Fibroblast of pulmonary artery (primary cell): Measurements from ENCODE around the gene ARMC2.
A peak's percentile ranks its signal among the peaks of the same experiment; 100 is the strongest.
"Not testable (repeated sequence)": the region's sequence is repeated elsewhere in the genome, so short reads cannot be mapped to it uniquely, and the experiment has no call there.

Source experiments
- DNase-seq: peaks from one replicate; pipeline ENCODE4 v3.0.0-alpha.2; 2010; ENCODE audit warnings: low read depth
- H3K4me3 ChIP-seq: replicated peaks from 2 replicates; pipeline ENCODE4 v1.5.1; 2011; ENCODE audit warnings: low read depth, mild to moderate bottlenecking, control low read depth, low read length, moderate library complexity
- CTCF ChIP-seq: IDR thresholded peaks from 2 replicates; pipeline ENCODE4 v1.5.1; 2011; ENCODE audit warnings: mild to moderate bottlenecking, control low read depth, low read length, inconsistent platforms; ENCODE audit errors: missing control alignments

Gene ARMC2

GRCh38 chr6:108810057-108810643 lies 38.1 kb upstream of the ARMC2 start:
- TF ChIP-seq CTCF: no peak
- no peak for DNase-seq
- H3K4me3 ChIP-seq: no peak overlapping the region

DNA sequence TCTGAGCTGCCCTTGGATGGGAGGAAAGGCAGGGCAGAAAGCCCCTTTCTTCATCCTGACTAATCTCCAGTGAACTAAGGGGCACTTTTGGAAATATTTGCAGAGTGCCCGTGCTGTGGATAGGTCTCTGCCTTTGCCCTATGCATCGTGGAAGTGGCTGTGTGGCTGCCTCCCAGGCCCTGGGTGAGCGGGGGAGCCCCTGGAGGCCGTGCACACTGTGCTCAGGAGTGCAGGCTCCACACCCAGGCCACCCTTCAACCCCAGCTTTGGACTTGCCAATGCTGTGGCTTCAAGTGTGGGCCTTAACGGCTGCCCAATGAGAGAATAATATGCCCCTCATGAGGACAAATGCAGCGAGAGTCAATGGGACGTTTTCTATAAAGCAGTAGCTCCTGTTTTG lies 36.7 kb upstream of the ARMC2 start:
- TF ChIP-seq CTCF: no peak
- no peak overlapping the region for H3K4me3 ChIP-seq
- DNase-seq: no peak

DNA sequence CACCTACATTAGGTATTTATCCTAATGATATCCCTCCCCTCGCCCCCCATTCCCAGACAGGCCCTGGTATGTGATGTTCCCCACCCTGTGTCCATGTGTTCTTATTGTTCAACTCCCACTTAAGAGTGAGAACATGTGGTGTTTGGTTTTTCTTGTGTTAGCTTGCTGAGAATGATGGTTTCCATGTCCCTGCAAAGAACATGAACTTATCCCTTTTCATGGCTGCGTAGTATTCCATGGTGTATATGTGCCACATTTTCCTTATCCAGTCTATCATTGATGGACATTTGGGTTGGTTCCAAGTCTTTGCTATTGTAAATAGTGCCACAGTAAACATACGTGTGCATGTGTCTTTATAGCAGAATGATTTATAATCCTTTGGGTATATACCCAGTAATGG lies 35.0 kb upstream of the ARMC2 start:
- H3K4me3 ChIP-seq, DNase-seq: not testable (repeated sequence)

GRCh38 chr6:108817276-108817675 lies 30.9 kb upstream of the ARMC2 start:
- not testable (repeated sequence) for DNase-seq, H3K4me3 ChIP-seq

- no peak for TF ChIP-seq CTCF
These were observed 28.2 kb upstream of the ARMC2 start for GRCh38 chr6:108820006-108820405.

DNA sequence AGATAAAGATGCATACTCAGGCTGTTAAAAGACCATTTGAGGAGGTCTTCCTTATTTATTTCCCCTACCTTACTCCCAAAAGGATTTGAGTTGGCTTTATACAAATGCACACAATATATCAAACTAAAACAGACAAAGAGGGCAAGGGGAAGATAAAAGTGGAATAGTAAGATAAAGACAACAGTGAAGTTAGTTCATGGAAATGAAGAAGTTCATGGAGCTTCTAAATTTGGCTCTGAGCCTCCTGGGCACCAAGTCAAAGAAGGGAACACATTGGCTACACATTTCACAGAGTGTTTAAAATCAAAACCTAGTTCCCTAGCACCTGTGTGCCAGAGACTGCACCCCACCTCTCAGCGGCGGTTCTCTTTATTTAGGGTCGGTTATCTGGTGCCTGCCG lies 25.8 kb upstream of the ARMC2 start:
- TF ChIP-seq CTCF: no peak
- DNase-seq: no peak
- no peak overlapping the region for H3K4me3 ChIP-seq

More at GRCh38 chr6:108820006-108820405, 28.2 kb upstream of the ARMC2 start:
- H3K4me3 ChIP-seq: no peak overlapping the region
- DNase-seq: no peak

DNA sequence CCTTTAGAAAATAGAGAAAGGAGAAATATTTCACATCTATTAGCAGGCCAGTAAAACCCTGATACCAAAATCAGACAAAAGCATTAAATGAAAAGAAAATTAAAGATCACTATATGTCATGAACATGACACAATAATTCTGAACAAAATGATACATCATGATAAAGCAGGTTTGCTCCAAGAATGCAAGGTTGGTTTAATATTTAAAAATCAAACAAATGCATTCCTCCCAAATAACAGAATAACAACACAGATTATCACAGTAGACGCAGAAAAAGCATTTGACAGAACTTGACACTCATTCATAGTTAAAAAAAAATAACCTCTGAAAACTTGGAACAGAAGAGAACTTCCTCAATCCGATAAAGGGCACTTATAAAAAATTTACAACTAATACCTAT lies 22.9 kb upstream of the ARMC2 start:
- TF ChIP-seq CTCF: no peak
- DNase-seq: no peak
- no peak overlapping the region for H3K4me3 ChIP-seq

DNA sequence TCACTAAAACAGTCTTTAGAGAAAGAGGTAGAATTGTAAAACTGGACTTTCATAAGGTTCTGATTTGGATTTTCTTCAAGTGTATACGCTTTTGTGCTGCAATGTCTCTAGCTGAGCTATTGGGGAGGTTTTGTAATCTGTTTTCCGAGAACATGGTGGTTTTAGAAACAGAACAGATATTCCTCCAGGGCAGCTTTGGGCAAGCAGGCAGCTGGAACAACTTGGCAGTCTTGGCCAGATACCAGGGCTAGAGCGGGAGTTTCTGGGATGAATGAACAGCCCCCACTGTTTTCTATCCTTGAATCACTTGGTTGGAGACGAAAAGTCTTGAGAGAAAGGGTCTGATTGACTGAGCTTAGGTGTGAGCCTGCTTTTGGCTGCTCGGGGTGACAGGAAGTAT lies 17.1 kb upstream of the ARMC2 start:
- H3K4me3 ChIP-seq: no peak overlapping the region
- TF ChIP-seq CTCF: no peak
- peak; percentile 21 for DNase-seq
